Trophoblast cell (in vitro differentiated cells and primary cell): ENCODE results near the gene GNA12.

Source experiments
- DNase-seq, 2 donors: peaks; one replicate each; pipeline ENCODE4 v3.0.0-alpha.2; 2016
- H2AFZ ChIP-seq: 2 replicates; pipeline ENCODE4 v1.6.1; 2013; ENCODE audit warnings: low read length, moderate library complexity, mild to moderate bottlenecking; ENCODE audit not compliant: insufficient read depth, poor library complexity
- H2AK5ac ChIP-seq: 2 replicates; pipeline ENCODE4 v1.6.1; 2013; ENCODE audit warnings: mild to moderate bottlenecking, low read length
- H2BK120ac ChIP-seq: 2 replicates; pipeline ENCODE4 v1.6.1; 2013; ENCODE audit warnings: low read length, mild to moderate bottlenecking, moderate library complexity; ENCODE audit not compliant: insufficient read depth, poor library complexity
- H2BK12ac ChIP-seq: 2 replicates; pipeline ENCODE4 v1.6.1; 2013; ENCODE audit warnings: mild to moderate bottlenecking, low read length, moderate library complexity
- H2BK5ac ChIP-seq: 2 replicates; pipeline ENCODE4 v1.6.1; 2013; ENCODE audit warnings: low read length, low read depth, moderate library complexity, mild to moderate bottlenecking; ENCODE audit not compliant: poor library complexity
- H3K14ac ChIP-seq: 2 replicates; pipeline ENCODE4 v1.6.1; 2013; ENCODE audit warnings: mild to moderate bottlenecking, low read length
- H3K18ac ChIP-seq: 2 replicates; pipeline ENCODE4 v1.6.1; 2013; ENCODE audit warnings: mild to moderate bottlenecking, low read length
- H3K23ac ChIP-seq: 2 replicates; pipeline ENCODE4 v1.6.1; 2013; ENCODE audit warnings: low read length
- H3K27ac ChIP-seq: 2 replicates; pipeline ENCODE4 v1.5.1; 2013; ENCODE audit warnings: low read depth, mild to moderate bottlenecking, inconsistent platforms, low read length, moderate library complexity
- H3K27me3 ChIP-seq: 2 replicates; pipeline ENCODE4 v1.6.1; 2013; ENCODE audit warnings: inconsistent platforms, mild to moderate bottlenecking, low read length, moderate library complexity; ENCODE audit not compliant: insufficient read depth
- H3K36me3 ChIP-seq, 2 experiments: 1 replicate in 1 of 2; 2 replicates in 1 of 2; pipeline ENCODE4 v1.6.1; 2013; ENCODE audit warnings: low read length in 2 of 2, mild to moderate bottlenecking in 2 of 2, moderate library complexity in 1 of 2; ENCODE audit not compliant: insufficient read depth in 2 of 2, control insufficient read depth in 1 of 2
- H3K4ac ChIP-seq: 2 replicates; pipeline ENCODE4 v1.6.1; 2013; ENCODE audit warnings: low read depth, mild to moderate bottlenecking, low read length, moderate library complexity
- H3K4me1 ChIP-seq, 2 experiments: 1 replicate in 1 of 2; 2 replicates in 1 of 2; pipeline ENCODE4 v1.6.1; 2013; ENCODE audit warnings: low read length in 2 of 2, mild to moderate bottlenecking in 2 of 2, moderate library complexity in 1 of 2; ENCODE audit not compliant: insufficient read depth in 2 of 2, control insufficient read depth in 1 of 2
- H3K4me2 ChIP-seq: 2 replicates; pipeline ENCODE4 v1.6.1; 2013; ENCODE audit warnings: inconsistent platforms, mild to moderate bottlenecking, low read length, moderate library complexity
- H3K4me3 ChIP-seq: 2 replicates; pipeline ENCODE4 v1.5.1; 2013; ENCODE audit warnings: mild to moderate bottlenecking, low read depth, low read length, inconsistent platforms
- H3K79me1 ChIP-seq: one replicate; pipeline ENCODE4 v1.6.1; 2013; ENCODE audit warnings: low read length
- H3K79me2 ChIP-seq: 2 replicates; pipeline ENCODE4 v1.6.1; 2013; ENCODE audit warnings: low read length, mild to moderate bottlenecking; ENCODE audit not compliant: control insufficient read depth, insufficient read depth, poor library complexity
- H3K9ac ChIP-seq: 2 replicates; pipeline ENCODE4 v1.6.1; 2013; ENCODE audit warnings: mild to moderate bottlenecking, low read length
- H3K9me3 ChIP-seq: 2 replicates; pipeline ENCODE4 v1.6.1; 2013; ENCODE audit warnings: low read depth, mild to moderate bottlenecking, control low read depth, inconsistent platforms, low read length; ENCODE audit not compliant: insufficient read depth
- H4K12ac ChIP-seq: 2 replicates; pipeline ENCODE4 v1.6.1; 2013; ENCODE audit warnings: low read depth, mild to moderate bottlenecking, low read length, moderate library complexity
- H4K8ac ChIP-seq: 2 replicates; pipeline ENCODE4 v1.6.1; 2013; ENCODE audit warnings: low read depth, mild to moderate bottlenecking, low read length, moderate library complexity
- H4K91ac ChIP-seq: one replicate; pipeline ENCODE4 v1.6.1; 2013; ENCODE audit warnings: low read depth, mild to moderate bottlenecking, low read length, moderate library complexity
- WGBS: extraction: QIAGEN DNeasy Blood & Tissue Kit; methylation state at CpG from one replicate; pipeline ENCODE4 v1.1.7; 2013; ENCODE audit warnings: missing lambda C conversion rate; ENCODE audit not compliant: insufficient read length, insufficient coverage; ENCODE audit errors: extremely low coverage; 5-methylcytosine and 5-hydroxymethylcytosine counted together

Gene GNA12

DNA sequence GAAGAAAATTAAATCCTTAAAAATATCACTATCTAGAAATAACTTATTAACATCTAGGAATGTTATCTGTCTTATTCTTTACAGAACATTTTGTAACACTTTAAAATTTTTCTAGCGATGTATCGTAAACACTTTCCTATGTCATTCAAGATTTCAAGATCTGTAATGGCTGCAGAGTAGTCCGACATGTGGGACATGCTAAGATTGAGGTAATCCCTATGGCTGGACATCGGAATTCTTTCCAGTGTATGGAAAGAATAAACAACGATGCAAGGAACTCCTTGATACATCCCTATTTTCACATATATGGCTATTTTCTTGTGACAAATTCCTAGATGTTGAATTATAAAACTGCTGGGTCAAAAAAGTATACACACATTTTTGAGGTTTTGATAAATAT is 37.5 kb downstream of the GNA12 start:
- H4K91ac ChIP-seq = no peak overlapping the region
- H3K4me1 ChIP-seq = peaks cover 37 to 48% of the 10 kb centered on the region in 2 experiments
- no peak overlapping the region for H4K12ac ChIP-seq
- DNase-seq = peak in 1 of 2 donors; percentile 81
- no peak overlapping the region for H2AK5ac ChIP-seq
- no peaks in the 10 kb centered on the region for H3K27me3 ChIP-seq
- H3K4ac ChIP-seq = peak overlapping the region; percentile 71
- no peaks in the 10 kb centered on the region for H3K9me3 ChIP-seq
- H3K27ac ChIP-seq = no peak overlapping the region
- H3K18ac ChIP-seq = no peak overlapping the region
- no peak overlapping the region for H2BK5ac ChIP-seq
- no peak overlapping the region for H3K14ac ChIP-seq
- no peak overlapping the region for H3K4me3 ChIP-seq
- H3K4me2 ChIP-seq = no peak overlapping the region
- H3K36me3 ChIP-seq = peaks cover 2 to 5% of the 10 kb centered on the region in 2 experiments
- no peak overlapping the region for H3K9ac ChIP-seq
- peaks cover 34% of the 10 kb centered on the region for H3K79me1 ChIP-seq
- H3K79me2 ChIP-seq = peaks cover 30% of the 10 kb centered on the region
- no CpG with 5 or more reads among the region's 5 CpGs for WGBS
- H4K8ac ChIP-seq = no peak overlapping the region
- H2AFZ ChIP-seq = no peak overlapping the region
- H2BK120ac ChIP-seq = no peak overlapping the region
- H3K23ac ChIP-seq = no peak overlapping the region
- H2BK12ac ChIP-seq = no peak overlapping the region

DNA sequence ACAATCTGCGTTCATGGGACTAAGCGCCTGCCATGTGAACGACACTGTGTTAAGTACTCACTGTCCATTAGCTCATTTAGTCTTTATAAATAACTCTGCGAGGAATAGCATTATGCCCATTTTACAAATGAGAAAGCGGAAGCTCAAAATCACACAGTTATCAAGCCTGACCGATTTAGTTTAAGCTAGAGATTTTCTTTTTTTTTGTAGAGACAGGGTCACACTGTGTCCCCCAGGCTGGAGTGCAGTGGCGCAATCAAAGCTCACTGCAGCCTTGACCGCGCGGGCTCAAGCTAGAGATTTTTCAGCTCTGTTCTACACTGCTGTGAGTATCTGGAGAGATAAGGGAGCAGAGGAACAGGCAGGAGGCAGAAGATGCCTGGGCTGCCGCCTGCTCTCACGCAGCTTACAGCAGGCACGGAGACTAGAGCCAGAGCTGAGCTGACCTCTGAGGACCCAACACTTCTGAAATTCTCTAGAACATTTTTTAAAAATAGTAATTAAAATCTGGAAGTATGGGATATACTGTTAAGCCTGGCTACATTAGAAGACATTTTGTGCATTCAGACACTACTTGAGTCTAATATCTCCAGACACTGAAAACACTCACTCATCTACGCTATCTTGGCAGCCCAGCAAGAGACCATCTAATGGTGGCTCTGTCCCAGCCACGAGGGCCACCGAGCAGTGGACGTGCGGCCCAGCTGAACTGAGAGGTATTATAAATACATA is 38.7 kb downstream of the GNA12 start:
- peak in 1 of 2 donors; percentile 45 for DNase-seq
- no peak overlapping the region for H3K14ac ChIP-seq
- no peak overlapping the region for H2AFZ ChIP-seq
- no peak overlapping the region for H2BK120ac ChIP-seq
- H4K91ac ChIP-seq = no peak overlapping the region
- H3K4me3 ChIP-seq = no peak overlapping the region
- H2AK5ac ChIP-seq = no peak overlapping the region
- no peak overlapping the region for H4K8ac ChIP-seq
- peaks cover 41 to 44% of the 10 kb centered on the region in 2 experiments for H3K4me1 ChIP-seq
- peak overlapping the region; percentile 45 for H2BK5ac ChIP-seq
- H4K12ac ChIP-seq = no peak overlapping the region
- H3K18ac ChIP-seq = peak overlapping the region; percentile 72
- H2BK12ac ChIP-seq = no peak overlapping the region
- H3K9me3 ChIP-seq = no peaks in the 10 kb centered on the region
- H3K4me2 ChIP-seq = no peak overlapping the region
- H3K9ac ChIP-seq = no peak overlapping the region
- no CpG with 5 or more reads among the region's 18 CpGs for whole genome bisulfite sequencing
- peaks cover 35% of the 10 kb centered on the region for H3K79me1 ChIP-seq
- no peak overlapping the region for H3K23ac ChIP-seq
- peaks cover 2 to 5% of the 10 kb centered on the region in 2 experiments for H3K36me3 ChIP-seq
- H3K4ac ChIP-seq = peak overlapping the region; percentile 96
- H3K79me2 ChIP-seq = peaks cover 39% of the 10 kb centered on the region
- H3K27me3 ChIP-seq = no peaks in the 10 kb centered on the region
- peak overlapping the region; percentile 26 for H3K27ac ChIP-seq

DNA sequence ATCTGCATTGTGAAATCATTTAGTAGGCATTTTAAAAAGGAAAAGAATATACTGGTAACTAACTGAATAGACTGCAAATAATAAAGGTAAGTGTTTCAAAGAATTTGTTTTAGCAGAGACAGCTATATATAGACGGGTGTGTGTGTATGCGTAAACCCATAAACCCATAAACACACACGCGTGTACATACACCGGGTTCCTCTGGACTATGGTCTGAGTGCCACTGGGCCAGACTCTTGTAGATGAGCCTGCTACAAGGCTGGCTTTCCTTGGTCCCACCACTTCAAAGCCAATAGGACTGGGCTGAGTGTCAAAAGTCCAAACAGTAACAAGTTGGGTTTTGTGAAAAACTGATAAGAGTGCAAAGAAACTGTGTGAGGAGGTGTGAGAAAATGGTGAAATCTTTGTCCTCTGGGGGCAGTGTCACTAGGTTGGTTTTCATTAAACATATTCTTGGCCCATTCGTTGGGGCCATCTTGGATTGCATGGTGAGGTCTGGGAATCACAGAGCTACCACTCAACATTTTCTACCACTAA is 39.8 kb downstream of the GNA12 start:
- H2BK120ac ChIP-seq = no peak overlapping the region
- no peak overlapping the region for H2AFZ ChIP-seq
- no peak overlapping the region for H2AK5ac ChIP-seq
- H3K27me3 ChIP-seq = no peaks in the 10 kb centered on the region
- no peak overlapping the region for H4K91ac ChIP-seq
- peaks cover 37% of the 10 kb centered on the region for H3K79me2 ChIP-seq
- H4K12ac ChIP-seq = no peak overlapping the region
- H4K8ac ChIP-seq = no peak overlapping the region
- H3K9ac ChIP-seq = no peak overlapping the region
- H3K36me3 ChIP-seq = peaks cover 2% of the 10 kb centered on the region in 2 experiments
- no peak overlapping the region for H3K27ac ChIP-seq
- H3K4ac ChIP-seq = peak overlapping the region; percentile 96
- H3K4me1 ChIP-seq = peaks cover 42 to 44% of the 10 kb centered on the region in 2 experiments
- H2BK5ac ChIP-seq = peak overlapping the region; percentile 32
- H3K14ac ChIP-seq = peak overlapping the region; percentile 56
- H3K18ac ChIP-seq = peak overlapping the region; percentile 78
- H3K79me1 ChIP-seq = peaks cover 35% of the 10 kb centered on the region
- no peak overlapping the region for H2BK12ac ChIP-seq
- no peak overlapping the region for H3K4me3 ChIP-seq
- no peaks in the 10 kb centered on the region for H3K9me3 ChIP-seq
- WGBS = no CpG with 5 or more reads among the region's 6 CpGs
- no peak overlapping the region for H3K4me2 ChIP-seq
- H3K23ac ChIP-seq = no peak overlapping the region
- DNase-seq = peak in 1 of 2 donors; percentile 23

DNA sequence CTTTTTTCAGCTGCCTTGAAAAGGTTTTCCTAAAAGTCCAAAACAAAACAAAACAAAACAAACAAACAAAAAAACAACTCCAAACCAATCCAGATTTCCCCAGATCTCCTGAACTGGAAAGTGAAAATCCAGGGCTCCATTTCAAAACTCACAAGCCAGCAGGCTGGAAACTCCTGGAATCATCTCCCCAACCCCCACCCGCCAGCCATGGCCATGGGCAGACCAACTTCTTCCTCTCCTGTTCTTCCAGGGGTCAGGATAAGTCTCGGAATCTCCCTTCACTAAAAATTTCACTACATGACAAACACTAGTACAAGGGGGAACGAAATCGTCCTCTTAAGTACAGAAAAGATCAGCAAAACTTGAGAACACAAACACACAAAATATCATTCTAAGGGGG is 40.4 kb downstream of the GNA12 start:
- Histone ChIP-seq H4K91ac (no peak overlapping the region), H3K4ac (peak overlapping the region; percentile 71), H2BK5ac (peak overlapping the region; percentile 41), H2AFZ (no peak overlapping the region), H3K27ac (peak overlapping the region; percentile 72), H3K4me2 (no peak overlapping the region), H2BK12ac (no peak overlapping the region), H3K18ac (no peak overlapping the region), H3K9me3 (no peaks in the 10 kb centered on the region), H3K79me1 (peaks cover 32% of the 10 kb centered on the region), H3K4me3 (no peak overlapping the region), H3K79me2 (peaks cover 35% of the 10 kb centered on the region), H3K14ac (no peak overlapping the region), H3K9ac (no peak overlapping the region), H2BK120ac (no peak overlapping the region), H3K4me1 (peaks cover 40% of the 10 kb centered on the region in 2 experiments), H3K36me3 (peaks cover 0 to under 1% of the 10 kb centered on the region in 2 experiments), H4K12ac (no peak overlapping the region), H3K23ac (no peak overlapping the region), H2AK5ac (no peak overlapping the region), H3K27me3 (no peaks in the 10 kb centered on the region), H4K8ac (no peak overlapping the region)
- no CpG with 5 or more reads among the region's 4 CpGs for WGBS
- DNase-seq = no peak
